ENCODE results near the gene METTL25B.

Gene METTL25B

DNA sequence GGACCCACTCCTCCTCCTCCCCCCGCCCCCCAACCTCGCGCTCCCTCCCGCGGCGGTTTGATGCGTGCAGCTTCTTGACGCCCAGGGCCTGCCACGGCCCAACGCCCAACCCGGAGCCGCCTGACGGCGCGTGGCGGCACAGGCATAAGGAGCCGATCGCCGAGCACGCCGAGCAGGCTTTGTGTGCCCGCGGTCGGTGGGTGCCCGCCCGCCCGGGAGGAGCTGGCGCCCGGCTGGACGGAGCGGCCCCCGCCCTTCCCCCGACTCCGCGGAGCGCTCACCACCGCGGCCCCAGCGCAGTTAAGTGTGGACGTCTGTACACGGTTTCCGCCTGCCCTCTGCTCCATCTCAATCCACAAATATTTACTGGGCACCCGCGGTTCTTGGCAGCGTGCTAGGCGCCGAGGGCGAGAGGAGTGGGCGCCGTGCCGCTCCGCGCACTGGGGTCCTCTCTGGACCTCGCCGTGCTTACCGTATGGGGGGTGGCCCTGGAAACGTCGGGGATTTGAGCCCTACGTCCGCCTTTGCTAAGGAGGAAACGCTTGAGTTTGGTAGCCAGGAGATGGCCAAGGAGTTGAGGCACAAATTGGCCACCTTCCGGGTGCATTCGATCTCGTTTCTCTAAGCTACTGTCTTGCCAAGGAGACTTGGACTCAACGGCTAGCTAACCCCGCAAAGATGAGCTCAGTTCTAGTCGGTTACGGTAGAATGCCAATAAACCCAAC lies 23.6 kb downstream of the METTL25B start:
- peaks cover 32% of the 10 kb centered on the region for H3K4me1 ChIP-seq (ENCODE audit: low read depth, poor library complexity, severe bottlenecking)
- peak overlapping the region; percentile 77 for H3K27ac ChIP-seq
- peak overlapping the region; percentile 100 for H3K4me3 ChIP-seq (IDR thresholded peaks at IDR 0.05; ENCODE audit: insufficient read depth, low read depth, low read length)
- H2AFZ ChIP-seq (ENCODE audit: low read depth) = peak overlapping the region; percentile 83
- H3K36me3 ChIP-seq (ENCODE audit: insufficient read depth) = no peaks in the 10 kb centered on the region
- H4K20me1 ChIP-seq (ENCODE audit: insufficient read depth) = no peaks in the 10 kb centered on the region
- H3K4me2 ChIP-seq = peak overlapping the region; percentile 69
- no peaks in the 10 kb centered on the region for H3K27me3 ChIP-seq (ENCODE audit: insufficient read depth, low read depth)
- TF ChIP-seq, protein P1, sequence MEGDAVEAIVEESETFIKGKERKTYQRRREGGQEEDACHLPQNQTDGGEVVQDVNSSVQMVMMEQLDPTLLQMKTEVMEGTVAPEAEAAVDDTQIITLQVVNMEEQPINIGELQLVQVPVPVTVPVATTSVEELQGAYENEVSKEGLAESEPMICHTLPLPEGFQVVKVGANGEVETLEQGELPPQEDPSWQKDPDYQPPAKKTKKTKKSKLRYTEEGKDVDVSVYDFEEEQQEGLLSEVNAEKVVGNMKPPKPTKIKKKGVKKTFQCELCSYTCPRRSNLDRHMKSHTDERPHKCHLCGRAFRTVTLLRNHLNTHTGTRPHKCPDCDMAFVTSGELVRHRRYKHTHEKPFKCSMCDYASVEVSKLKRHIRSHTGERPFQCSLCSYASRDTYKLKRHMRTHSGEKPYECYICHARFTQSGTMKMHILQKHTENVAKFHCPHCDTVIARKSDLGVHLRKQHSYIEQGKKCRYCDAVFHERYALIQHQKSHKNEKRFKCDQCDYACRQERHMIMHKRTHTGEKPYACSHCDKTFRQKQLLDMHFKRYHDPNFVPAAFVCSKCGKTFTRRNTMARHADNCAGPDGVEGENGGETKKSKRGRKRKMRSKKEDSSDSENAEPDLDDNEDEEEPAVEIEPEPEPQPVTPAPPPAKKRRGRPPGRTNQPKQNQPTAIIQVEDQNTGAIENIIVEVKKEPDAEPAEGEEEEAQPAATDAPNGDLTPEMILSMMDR (conservative IDR thresholded peaks at IDR 0.05; ENCODE audit: low read depth, low read length) = 0 out of 2 replicates have a peak, but pooled peaks have one; percentile 34
- H3K9ac ChIP-seq = peak overlapping the region; percentile 92
- H3K79me2 ChIP-seq (ENCODE audit: insufficient read depth, low read depth) = peaks cover 67% of the 10 kb centered on the region

DNA sequence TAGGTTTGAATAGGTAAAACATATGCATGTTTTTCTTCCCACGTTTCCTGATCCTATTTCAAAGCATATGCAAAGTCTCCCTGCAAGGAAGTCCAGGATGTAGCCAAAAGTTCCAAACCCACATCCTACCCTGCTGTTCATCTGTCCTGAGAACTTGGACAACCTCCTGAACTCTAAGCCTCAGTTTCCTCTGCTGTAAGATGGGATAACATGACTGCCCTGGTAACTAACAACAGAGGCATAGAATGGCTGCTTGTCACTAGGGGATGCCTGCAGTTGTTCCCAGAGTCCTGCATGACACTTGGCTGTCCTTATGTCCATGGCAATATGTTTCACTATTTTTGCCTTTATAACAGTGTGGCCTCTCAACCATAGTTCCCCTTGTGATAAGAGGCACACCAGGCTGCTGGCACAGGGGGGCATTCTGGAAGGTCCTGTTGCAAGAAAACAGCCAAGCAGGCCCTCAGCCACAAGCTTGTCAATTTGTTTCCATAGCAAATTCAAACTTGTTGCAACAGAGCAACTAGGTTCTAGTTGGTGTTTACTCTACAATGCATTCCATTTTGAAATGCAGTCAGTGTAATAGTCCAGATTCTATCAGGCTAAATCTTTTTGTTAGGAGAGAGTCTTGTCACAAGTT lies 24.7 kb downstream of the METTL25B start:
- H3K36me3 ChIP-seq (ENCODE audit: insufficient read depth) = no peaks in the 10 kb centered on the region
- TF ChIP-seq, protein P1 (conservative IDR thresholded peaks at IDR 0.05; ENCODE audit: low read depth, low read length) = no peak
- H3K79me2 ChIP-seq (ENCODE audit: insufficient read depth, low read depth) = peaks cover 58% of the 10 kb centered on the region
- peak overlapping the region; percentile 92; the same call in 1 of the 2 replicates for H3K9ac ChIP-seq
- no peaks in the 10 kb centered on the region for H3K27me3 ChIP-seq (ENCODE audit: insufficient read depth, low read depth)
- no peaks in the 10 kb centered on the region for H4K20me1 ChIP-seq (ENCODE audit: insufficient read depth)
- peak overlapping the region; percentile 69 for H3K4me2 ChIP-seq
- peak overlapping the region; percentile 100 for H3K4me3 ChIP-seq (IDR thresholded peaks at IDR 0.05; ENCODE audit: insufficient read depth, low read depth, low read length)
- H3K4me1 ChIP-seq (ENCODE audit: low read depth, poor library complexity, severe bottlenecking) = peaks cover 24% of the 10 kb centered on the region
- peak overlapping the region; percentile 77; the same call in 1 of the 2 replicates for H3K27ac ChIP-seq
- H2AFZ ChIP-seq (ENCODE audit: low read depth) = no peak overlapping the region

DNA sequence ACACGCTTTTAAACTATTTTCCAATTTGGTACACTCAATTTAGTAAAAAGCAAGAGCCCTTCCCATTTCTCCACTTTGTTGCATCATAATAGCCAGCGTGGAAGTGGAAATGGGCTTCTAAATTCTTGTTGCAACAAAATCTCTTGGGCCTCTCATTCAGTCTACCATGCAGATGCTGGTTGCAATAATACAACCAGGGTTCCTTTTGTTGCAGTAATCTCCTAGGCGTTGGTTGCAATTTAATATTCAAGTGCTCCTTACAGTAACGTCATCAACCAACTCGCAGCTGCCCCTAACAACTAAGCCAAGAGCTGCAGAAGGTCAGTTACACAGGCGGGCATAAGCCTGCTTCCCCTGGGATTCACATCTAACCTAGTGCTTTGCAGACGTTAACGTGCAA lies 25.9 kb downstream of the METTL25B start:
- no peak overlapping the region for H3K9ac ChIP-seq
- H3K36me3 ChIP-seq (ENCODE audit: insufficient read depth) = no peaks in the 10 kb centered on the region
- peaks cover 45% of the 10 kb centered on the region for H3K79me2 ChIP-seq (ENCODE audit: insufficient read depth, low read depth)
- H3K4me1 ChIP-seq (ENCODE audit: low read depth, poor library complexity, severe bottlenecking) = peaks cover 16% of the 10 kb centered on the region
- no peak overlapping the region for H3K4me2 ChIP-seq
- no peak overlapping the region for H2AFZ ChIP-seq (ENCODE audit: low read depth)
- no peaks in the 10 kb centered on the region for H4K20me1 ChIP-seq (ENCODE audit: insufficient read depth)
- no peak overlapping the region for H3K27ac ChIP-seq
- TF ChIP-seq, protein P1 (conservative IDR thresholded peaks at IDR 0.05; ENCODE audit: low read depth, low read length) = no peak
- H3K27me3 ChIP-seq (ENCODE audit: insufficient read depth, low read depth) = no peaks in the 10 kb centered on the region
- H3K4me3 ChIP-seq (IDR thresholded peaks at IDR 0.05; ENCODE audit: insufficient read depth, low read depth, low read length) = no peak overlapping the region

DNA sequence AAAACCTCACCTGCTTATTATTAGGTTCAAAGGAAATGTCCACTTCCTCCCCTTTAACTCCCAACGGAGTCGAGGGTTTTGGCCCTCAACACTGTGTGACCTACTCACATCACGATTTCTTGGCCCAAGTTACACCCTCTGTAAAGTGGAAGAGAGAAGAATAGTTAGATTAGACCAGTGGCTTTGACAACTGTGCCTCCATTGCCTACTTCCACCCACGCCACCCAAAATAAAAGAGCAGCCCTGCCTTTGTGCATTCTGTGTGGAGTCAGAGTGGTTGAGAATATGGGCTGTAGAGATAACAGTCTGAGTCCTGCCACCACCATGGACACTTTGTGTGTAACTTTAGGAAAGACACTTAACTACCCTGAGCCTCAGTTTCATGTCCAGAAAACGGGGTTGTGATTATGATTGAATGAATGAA lies 27.3 kb downstream of the METTL25B start:
- Histone ChIP-seq H3K4me2 (no peak overlapping the region), H3K36me3 (ENCODE audit: insufficient read depth) (no peaks in the 10 kb centered on the region), H3K4me3 (IDR thresholded peaks at IDR 0.05; ENCODE audit: insufficient read depth, low read depth, low read length) (no peak overlapping the region), H3K79me2 (ENCODE audit: insufficient read depth, low read depth) (peaks cover 32% of the 10 kb centered on the region), H2AFZ (ENCODE audit: low read depth) (no peak overlapping the region), H3K9ac (no peak overlapping the region), H3K27ac (no peak overlapping the region), H3K27me3 (ENCODE audit: insufficient read depth, low read depth) (no peaks in the 10 kb centered on the region), H4K20me1 (ENCODE audit: insufficient read depth) (no peaks in the 10 kb centered on the region), H3K4me1 (ENCODE audit: low read depth, poor library complexity, severe bottlenecking) (peaks cover 16% of the 10 kb centered on the region)
- TF ChIP-seq, protein P1 (conservative IDR thresholded peaks at IDR 0.05; ENCODE audit: low read depth, low read length) = no peak
